Ishikawa (cell line): ENCODE data around the gene FBXL17.

Experiments used
- CEBPB ChIP-seq: IDR thresholded peaks from 2 replicates; pipeline ENCODE4 v1.6.1; 2012
- CREB1 ChIP-seq: IDR thresholded peaks from 2 replicates; pipeline ENCODE4 v1.6.1; 2012; ENCODE audit warnings: low read depth
- EGR1 ChIP-seq: IDR thresholded peaks from 2 replicates; pipeline ENCODE4 v1.6.1; 2012
- EP300 ChIP-seq: IDR thresholded peaks from 2 replicates; pipeline ENCODE4 v1.6.1; 2012; ENCODE audit warnings: borderline replicate concordance
- FOXM1 ChIP-seq: IDR thresholded peaks from 2 replicates; pipeline ENCODE4 v1.6.1; 2012; ENCODE audit warnings: low read depth, borderline replicate concordance
- NFIC ChIP-seq: IDR thresholded peaks from 2 replicates; pipeline ENCODE4 v1.6.1; 2012
- RAD21 ChIP-seq: IDR thresholded peaks from 2 replicates; pipeline ENCODE4 v1.6.1; 2012; ENCODE audit warnings: low read depth
- TAF1 ChIP-seq: IDR thresholded peaks from 2 replicates; pipeline ENCODE4 v1.6.1; 2012; ENCODE audit warnings: low read depth, mild to moderate bottlenecking
- TCF12 ChIP-seq: IDR thresholded peaks from 2 replicates; pipeline ENCODE4 v1.6.1; 2012; ENCODE audit warnings: low read depth
- TEAD4 ChIP-seq: IDR thresholded peaks from 2 replicates; pipeline ENCODE4 v1.6.1; 2012
- YY1 ChIP-seq: IDR thresholded peaks from 2 replicates; pipeline ENCODE4 v1.6.1; 2012; ENCODE audit warnings: low read depth
- ZBTB7A ChIP-seq: IDR thresholded peaks from 2 replicates; pipeline ENCODE4 v1.6.1; 2012; ENCODE audit warnings: low read depth
- TF ChIP-seq, protein P1 (sequence below): IDR thresholded peaks from 2 replicates; pipeline ENCODE4 v1.6.1; 2012; ENCODE audit warnings: low read depth, mild to moderate bottlenecking
- TF ChIP-seq, protein P2 (sequence below): IDR thresholded peaks from 2 replicates; pipeline ENCODE4 v1.6.1; 2012
- TF ChIP-seq, protein P3 (sequence below): IDR thresholded peaks from 2 replicates; pipeline ENCODE4 v1.6.1; 2012

The FBXL17 gene

DNA sequence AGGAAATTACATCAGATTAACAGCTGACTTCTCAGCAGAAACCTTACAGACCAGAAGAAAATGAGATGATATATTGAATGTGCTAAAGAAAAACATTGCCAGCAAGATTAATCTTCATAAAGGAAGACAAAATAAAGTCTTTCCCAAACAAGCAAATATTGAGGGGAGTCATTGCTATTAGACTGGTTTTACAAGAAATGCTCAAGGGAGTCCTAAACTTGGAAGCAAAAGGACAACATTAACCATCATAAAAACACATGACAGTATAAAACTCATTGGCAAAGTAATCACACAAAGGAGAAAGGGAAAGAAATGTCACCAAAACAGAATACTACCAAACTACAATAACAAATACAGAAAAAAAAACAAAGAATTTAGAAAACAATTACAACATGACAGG is 101.7 kb downstream of the FBXL17 start:
- no peak for TF ChIP-seq EGR1
- no peak for TF ChIP-seq ZBTB7A
- TF ChIP-seq, protein P1, sequence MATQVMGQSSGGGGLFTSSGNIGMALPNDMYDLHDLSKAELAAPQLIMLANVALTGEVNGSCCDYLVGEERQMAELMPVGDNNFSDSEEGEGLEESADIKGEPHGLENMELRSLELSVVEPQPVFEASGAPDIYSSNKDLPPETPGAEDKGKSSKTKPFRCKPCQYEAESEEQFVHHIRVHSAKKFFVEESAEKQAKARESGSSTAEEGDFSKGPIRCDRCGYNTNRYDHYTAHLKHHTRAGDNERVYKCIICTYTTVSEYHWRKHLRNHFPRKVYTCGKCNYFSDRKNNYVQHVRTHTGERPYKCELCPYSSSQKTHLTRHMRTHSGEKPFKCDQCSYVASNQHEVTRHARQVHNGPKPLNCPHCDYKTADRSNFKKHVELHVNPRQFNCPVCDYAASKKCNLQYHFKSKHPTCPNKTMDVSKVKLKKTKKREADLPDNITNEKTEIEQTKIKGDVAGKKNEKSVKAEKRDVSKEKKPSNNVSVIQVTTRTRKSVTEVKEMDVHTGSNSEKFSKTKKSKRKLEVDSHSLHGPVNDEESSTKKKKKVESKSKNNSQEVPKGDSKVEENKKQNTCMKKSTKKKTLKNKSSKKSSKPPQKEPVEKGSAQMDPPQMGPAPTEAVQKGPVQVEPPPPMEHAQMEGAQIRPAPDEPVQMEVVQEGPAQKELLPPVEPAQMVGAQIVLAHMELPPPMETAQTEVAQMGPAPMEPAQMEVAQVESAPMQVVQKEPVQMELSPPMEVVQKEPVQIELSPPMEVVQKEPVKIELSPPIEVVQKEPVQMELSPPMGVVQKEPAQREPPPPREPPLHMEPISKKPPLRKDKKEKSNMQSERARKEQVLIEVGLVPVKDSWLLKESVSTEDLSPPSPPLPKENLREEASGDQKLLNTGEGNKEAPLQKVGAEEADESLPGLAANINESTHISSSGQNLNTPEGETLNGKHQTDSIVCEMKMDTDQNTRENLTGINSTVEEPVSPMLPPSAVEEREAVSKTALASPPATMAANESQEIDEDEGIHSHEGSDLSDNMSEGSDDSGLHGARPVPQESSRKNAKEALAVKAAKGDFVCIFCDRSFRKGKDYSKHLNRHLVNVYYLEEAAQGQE, result no peak
- no peak for TF ChIP-seq EP300
- TF ChIP-seq NFIC, result no peak
- TF ChIP-seq, protein P2, sequence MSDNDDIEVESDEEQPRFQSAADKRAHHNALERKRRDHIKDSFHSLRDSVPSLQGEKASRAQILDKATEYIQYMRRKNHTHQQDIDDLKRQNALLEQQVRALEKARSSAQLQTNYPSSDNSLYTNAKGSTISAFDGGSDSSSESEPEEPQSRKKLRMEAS, result no peak
- no peak for TF ChIP-seq TCF12
- TF ChIP-seq YY1, result no peak
- TF ChIP-seq, protein P3, sequence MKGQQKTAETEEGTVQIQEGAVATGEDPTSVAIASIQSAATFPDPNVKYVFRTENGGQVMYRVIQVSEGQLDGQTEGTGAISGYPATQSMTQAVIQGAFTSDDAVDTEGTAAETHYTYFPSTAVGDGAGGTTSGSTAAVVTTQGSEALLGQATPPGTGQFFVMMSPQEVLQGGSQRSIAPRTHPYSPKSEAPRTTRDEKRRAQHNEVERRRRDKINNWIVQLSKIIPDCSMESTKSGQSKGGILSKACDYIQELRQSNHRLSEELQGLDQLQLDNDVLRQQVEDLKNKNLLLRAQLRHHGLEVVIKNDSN, result no peak
- TF ChIP-seq RAD21, result no peak
- TF ChIP-seq CREB1, result no peak
- TF ChIP-seq TAF1, result no peak
- no peak for TF ChIP-seq CEBPB
- TF ChIP-seq FOXM1, result no peak
- no peak for TF ChIP-seq TEAD4

DNA sequence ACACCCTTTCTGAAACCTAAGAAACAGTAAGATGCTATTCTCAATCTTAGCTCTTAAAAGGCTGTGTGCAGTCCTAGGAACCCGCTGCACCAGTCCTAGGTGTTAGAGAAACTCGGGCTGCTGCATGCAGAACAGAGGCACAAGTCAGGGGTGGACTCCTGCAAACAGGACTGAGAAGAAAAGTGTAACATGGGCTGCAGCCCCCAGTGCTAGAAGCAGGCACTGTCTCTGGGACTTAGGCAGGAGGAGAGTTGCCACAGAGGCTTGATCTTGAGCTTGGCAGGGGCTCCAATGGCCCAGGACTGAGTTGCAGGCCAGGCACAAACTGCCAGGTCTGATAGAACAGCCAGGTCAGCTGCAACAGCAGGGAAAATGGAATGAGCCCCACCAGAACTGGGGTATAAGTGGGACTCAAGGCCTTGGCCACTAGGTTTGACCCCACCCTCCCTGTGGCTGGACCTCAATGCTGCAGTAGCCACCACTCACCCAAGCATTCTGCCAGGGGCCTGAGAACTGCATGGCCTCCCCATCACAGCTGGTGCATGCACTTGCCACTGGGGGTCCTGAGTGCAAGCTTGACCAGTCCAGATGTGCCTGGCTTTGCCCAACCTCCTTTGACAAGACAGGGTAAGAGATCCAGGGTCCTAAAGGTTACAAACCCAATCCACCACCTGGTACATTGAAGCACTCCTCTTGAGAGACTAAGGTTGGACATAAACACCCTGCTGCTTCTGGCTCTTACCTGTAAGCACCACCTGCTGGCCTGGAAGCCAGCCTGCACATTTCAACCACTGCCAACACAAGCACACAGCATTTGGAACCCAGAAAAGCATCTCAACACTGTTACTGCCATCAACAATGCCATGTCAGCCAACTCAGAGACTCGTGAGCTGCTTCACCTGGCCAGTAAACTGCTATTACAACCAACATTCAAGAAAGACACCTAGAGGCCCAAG is 103.3 kb downstream of the FBXL17 start:
- TF ChIP-seq TCF12 (no peak), TEAD4 (no peak), CREB1 (no peak), RAD21 (no peak), EGR1 (no peak), TAF1 (no peak), NFIC (no peak), CEBPB (no peak), ZBTB7A (no peak), FOXM1 (no peak), EP300 (no peak), YY1 (no peak)
- TF ChIP-seq, protein P3, result no peak
- TF ChIP-seq, protein P1, result no peak
- TF ChIP-seq, protein P2, result no peak

DNA sequence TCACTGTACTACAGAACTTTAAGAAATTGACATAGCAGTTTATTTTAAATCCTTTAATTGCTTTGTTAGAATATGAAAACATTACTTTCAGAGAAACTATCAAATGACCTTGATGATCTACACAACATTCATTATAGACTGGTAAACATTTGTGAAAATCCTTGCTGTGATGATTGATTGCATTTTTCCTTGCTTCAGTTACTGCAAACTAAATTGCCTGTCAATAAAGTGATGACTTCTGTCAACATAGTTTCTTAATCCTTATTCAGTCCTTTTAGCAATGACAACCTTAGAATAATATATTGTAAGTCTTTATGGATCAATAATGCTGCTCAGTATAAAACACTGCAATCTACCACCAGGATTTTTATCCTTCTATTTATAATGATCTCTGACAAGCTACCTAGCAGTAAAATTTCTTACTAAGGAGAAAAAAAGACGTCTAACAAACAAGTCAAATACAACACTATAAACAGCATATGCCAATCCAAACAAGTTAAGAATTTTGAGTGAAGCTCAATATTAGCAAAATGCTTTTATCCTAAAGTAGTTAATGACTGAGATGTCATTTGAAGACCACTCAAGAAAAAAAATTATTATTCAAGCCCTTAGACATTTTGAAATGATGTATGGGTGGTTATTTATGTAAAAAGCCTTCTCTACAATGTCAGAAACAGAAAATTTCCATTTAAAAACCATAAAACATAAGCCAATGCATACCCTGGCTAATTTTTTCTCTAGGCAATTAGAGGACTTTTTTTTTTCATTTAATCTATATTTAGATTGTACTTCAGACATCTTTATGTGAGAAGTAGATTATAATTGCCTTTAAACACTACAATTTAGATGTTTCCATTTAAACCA is 105.5 kb downstream of the FBXL17 start:
- TF ChIP-seq, protein P3, result no peak
- TF ChIP-seq EGR1 (no peak), YY1 (no peak), CREB1 (no peak), CEBPB (no peak), TAF1 (no peak), RAD21 (no peak), NFIC (no peak), ZBTB7A (no peak)
- TF ChIP-seq, protein P2, result no peak

DNA sequence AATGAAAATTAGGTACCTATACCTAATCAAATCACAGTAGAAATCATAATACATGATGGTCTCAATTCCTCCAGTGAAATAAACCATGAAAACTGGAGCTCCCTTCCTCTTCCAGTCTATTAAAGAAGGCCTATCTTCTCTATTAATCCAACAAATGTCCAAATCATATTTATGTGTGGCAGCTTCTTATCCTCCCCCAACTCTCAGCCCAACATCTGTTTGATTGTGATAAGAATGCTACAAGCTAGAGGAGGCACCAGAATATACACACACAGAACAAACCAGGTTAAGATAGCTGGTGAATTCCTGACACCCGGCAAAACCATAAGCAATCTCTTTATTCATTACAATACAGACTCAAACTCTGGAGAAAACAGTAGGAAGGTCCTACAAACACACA is 110.8 kb downstream of the FBXL17 start:
- TF ChIP-seq NFIC (no peak), ZBTB7A (no peak), CREB1 (no peak)
- TF ChIP-seq, protein P2, result no peak
